Fibroblast of lung (primary cell): ENCODE results near the gene SLC7A5. TPM values are rescaled to one million over a fixed set of nuclear protein-coding genes. Genes with fewer than 3 reads are reported as not detected.
"Not testable (repeated sequence)": the region's sequence is repeated elsewhere in the genome, so short reads cannot be mapped to it uniquely, and the experiment has no call there.

Experiments used
- DNase-seq, 2 donors: peaks; one replicate each; pipeline versions ENCODE4 v3.0.0 to v3.0.0-alpha.2; 2010; ENCODE audit warnings: low read depth in 2 of 2
- H2AFZ ChIP-seq: 2 replicates; pipeline ENCODE4 v1.5.1; 2012; ENCODE audit warnings: low read length, control low read depth, inconsistent platforms
- H3K27ac ChIP-seq: 2 replicates; pipeline ENCODE4 v1.5.1; 2011; ENCODE audit warnings: low read length, control low read depth; ENCODE audit not compliant: insufficient read depth
- H3K27me3 ChIP-seq: 2 replicates; pipeline ENCODE4 v1.5.1; 2011; ENCODE audit warnings: mild to moderate bottlenecking, low read length; ENCODE audit not compliant: control insufficient read depth, insufficient read depth
- H3K36me3 ChIP-seq: 2 replicates; pipeline ENCODE4 v1.5.1; 2011; ENCODE audit warnings: low read length; ENCODE audit not compliant: control insufficient read depth, insufficient read depth
- H3K4me1 ChIP-seq: 2 replicates; pipeline ENCODE4 v1.5.1; 2011; ENCODE audit warnings: low read length; ENCODE audit not compliant: control insufficient read depth, insufficient read depth; ENCODE audit errors: extremely low read depth
- H3K4me2 ChIP-seq: 2 replicates; pipeline ENCODE4 v1.5.1; 2011; ENCODE audit warnings: low read length, control low read depth; ENCODE audit not compliant: insufficient read depth; ENCODE audit errors: extremely low read depth
- H3K4me3 ChIP-seq, 4 experiments: fragments of 200-600 bp in 1 of 4; sonication (generic) in 1 of 4; replicated peaks in 1 of 4; 2 replicates each; pipeline ENCODE4 v1.5.1; 2011 to 2016; ENCODE audit warnings: low read length in 4 of 4, low read depth in 3 of 4, mild to moderate bottlenecking in 3 of 4, control low read depth in 2 of 4, inconsistent platforms in 1 of 4, mixed read lengths in 1 of 4; ENCODE audit not compliant: insufficient read depth in 1 of 4; ENCODE audit errors: control extremely low read depth in 1 of 4
- H3K79me2 ChIP-seq: 2 replicates; pipeline ENCODE4 v1.5.1; 2012; ENCODE audit warnings: mild to moderate bottlenecking, low read length, inconsistent platforms; ENCODE audit not compliant: control insufficient read depth, insufficient read depth
- H3K9ac ChIP-seq: 2 replicates; pipeline ENCODE4 v1.5.1; 2011; ENCODE audit warnings: mild to moderate bottlenecking, low read length, control low read depth; ENCODE audit not compliant: insufficient read depth
- H3K9me3 ChIP-seq: 2 replicates; pipeline ENCODE4 v1.5.1; 2012; ENCODE audit warnings: low read depth, low read length; ENCODE audit not compliant: control insufficient read depth, insufficient read depth
- H4K20me1 ChIP-seq: 2 replicates; pipeline ENCODE4 v1.5.1; 2011; ENCODE audit warnings: low read length; ENCODE audit not compliant: control insufficient read depth, insufficient read depth; ENCODE audit errors: extremely low read depth
- CTCF ChIP-seq, 2 donors: IDR thresholded peaks in 1 of 2; conservative IDR thresholded peaks in 1 of 2; 1 replicate in 1 of 2; 2 replicates in 1 of 2; pipeline ENCODE4 v1.5.1; 2011 to 2012; ENCODE audit warnings: low read length in 2 of 2, control low read depth in 1 of 2, inconsistent platforms in 1 of 2, low read depth in 1 of 2, mild to moderate bottlenecking in 1 of 2
- EZH2 ChIP-seq: IDR thresholded peaks from 2 replicates; pipeline ENCODE4 v1.5.1; 2012; ENCODE audit warnings: low read length, control low read depth, mild to moderate bottlenecking; ENCODE audit errors: missing control alignments
- polyA plus RNA-seq, 2 donors: library from polyadenylated mRNA; depleted of rRNA in 1 of 2; stranded (reverse) in 1 of 2; unstranded in 1 of 2; fragments of >200 nt; gene quantifications; 2 replicates each; pipeline ENCODE4 v1.2.1, GENCODE V29; 2011 to 2012; ENCODE audit warnings: missing spikeins in 1 of 2
- total RNA-seq: library from RNA; depleted of rRNA; stranded (reverse); fragments of >200 nt; gene quantifications from 2 replicates; pipeline ENCODE4 v1.2.1, GENCODE V29; 2014

SLC7A5 gene
- total and polyA plus RNA-seq, 2 donors (not counting 1 experiment from before 2014, with no cell fraction given), result 5.2 to 38.3 TPM

GRCh38 chr16:87826798-87827587 lies 42.3 kb downstream of the SLC7A5 start:
- H3K9ac ChIP-seq, result no peak overlapping the region
- DNase-seq, result no peak
- TF ChIP-seq CTCF (conservative IDR thresholded peaks at IDR 0.05 in 1 of 2, IDR thresholded peaks at IDR 0.05 in 1 of 2; ENCODE audit: low read depth in 1 of 2, low read length in 2 of 2) (no peak), EZH2 (no peak)
- no peak overlapping the region for H2AFZ ChIP-seq
- no peaks in the 10 kb centered on the region for H3K79me2 ChIP-seq
- no peaks in the 10 kb centered on the region for H3K36me3 ChIP-seq
- no peaks in the 10 kb centered on the region for H4K20me1 ChIP-seq
- H3K4me3 ChIP-seq, result no peak overlapping the region
- H3K4me1 ChIP-seq, result no peaks in the 10 kb centered on the region
- no peaks in the 10 kb centered on the region for H3K27me3 ChIP-seq
- H3K9me3 ChIP-seq, result no peaks in the 10 kb centered on the region
- no peak overlapping the region for H3K4me2 ChIP-seq
- no peak overlapping the region for H3K27ac ChIP-seq

GRCh38 chr16:87826407-87826797 lies 42.9 kb downstream of the SLC7A5 start:
- H3K9me3 ChIP-seq, H4K20me1 ChIP-seq, H3K27ac ChIP-seq, H3K36me3 ChIP-seq, H3K4me1 ChIP-seq, H3K4me3 ChIP-seq, H3K27me3 ChIP-seq, H3K4me2 ChIP-seq, H3K79me2 ChIP-seq, H2AFZ ChIP-seq, DNase-seq, H3K9ac ChIP-seq: not testable (repeated sequence)

GRCh38 chr16:87825842-87826120 lies 43.5 kb downstream of the SLC7A5 start:
- not testable (repeated sequence) for H2AFZ ChIP-seq, H3K27me3 ChIP-seq, H3K79me2 ChIP-seq, H3K4me3 ChIP-seq, H3K9me3 ChIP-seq, H3K4me2 ChIP-seq, DNase-seq, H3K36me3 ChIP-seq, H3K27ac ChIP-seq, H4K20me1 ChIP-seq, H3K9ac ChIP-seq, H3K4me1 ChIP-seq

DNA sequence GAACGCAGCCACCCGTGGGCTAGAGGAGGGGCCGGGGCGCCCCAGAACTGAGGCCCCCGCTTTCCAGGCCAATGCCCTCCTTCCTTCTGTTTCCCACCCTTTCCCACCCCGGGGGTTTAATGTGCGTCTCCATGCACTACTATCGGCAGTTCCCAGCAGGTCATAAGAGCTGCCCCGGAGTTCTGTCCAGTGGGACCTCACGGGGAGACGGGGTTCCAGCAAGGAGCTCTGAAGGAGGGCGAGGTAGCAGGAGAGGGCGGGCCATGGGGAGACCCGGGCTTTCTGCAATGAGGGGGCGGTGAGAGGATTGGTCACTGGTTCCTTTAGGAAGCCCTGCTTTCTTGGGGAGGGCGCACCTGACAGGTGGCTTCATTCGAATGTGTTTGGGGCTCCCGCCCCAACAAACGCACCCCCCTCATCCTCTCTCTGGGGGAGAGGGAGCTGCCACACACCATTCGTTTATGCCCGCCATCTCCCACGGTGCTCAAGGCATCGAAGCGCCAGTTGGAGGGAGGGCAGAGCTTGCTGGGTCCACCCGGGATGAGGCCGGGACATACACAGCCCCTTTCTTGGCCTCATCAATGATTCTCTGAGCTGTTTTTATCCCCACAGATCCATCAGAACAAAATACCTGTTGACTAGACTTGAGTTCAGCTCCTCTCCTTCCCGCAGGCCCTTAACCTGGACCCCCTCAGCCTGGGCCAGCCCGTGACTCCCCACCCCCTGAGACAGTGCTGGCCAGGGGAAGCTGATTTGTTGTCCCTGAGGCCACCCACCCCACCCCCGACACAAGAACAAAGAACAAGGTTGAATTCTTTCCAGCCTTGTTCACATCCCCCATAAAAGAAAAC lies 44.1 kb downstream of the SLC7A5 start:
- H3K4me3 ChIP-seq, result no peak overlapping the region
- no peaks in the 10 kb centered on the region for H3K27me3 ChIP-seq
- no peak overlapping the region for H2AFZ ChIP-seq
- TF ChIP-seq CTCF (conservative IDR thresholded peaks at IDR 0.05 in 1 of 2, IDR thresholded peaks at IDR 0.05 in 1 of 2; ENCODE audit: low read depth in 1 of 2, low read length in 2 of 2) (no peak), EZH2 (no peak)
- DNase-seq, result no peak
- H3K4me1 ChIP-seq, result no peaks in the 10 kb centered on the region
- no peak overlapping the region for H3K9ac ChIP-seq
- no peaks in the 10 kb centered on the region for H3K9me3 ChIP-seq
- H3K27ac ChIP-seq, result no peak overlapping the region
- H3K79me2 ChIP-seq, result no peaks in the 10 kb centered on the region
- no peaks in the 10 kb centered on the region for H3K36me3 ChIP-seq
- no peaks in the 10 kb centered on the region for H4K20me1 ChIP-seq
- no peak overlapping the region for H3K4me2 ChIP-seq
